Fibroblast of skin of back (primary cell): ENCODE data around the gene SPTLC1.

ENCODE experiments used
- DNase-seq: peaks from one replicate; pipeline ENCODE4 v3.0.0-alpha.2; 2013

The SPTLC1 gene

DNA sequence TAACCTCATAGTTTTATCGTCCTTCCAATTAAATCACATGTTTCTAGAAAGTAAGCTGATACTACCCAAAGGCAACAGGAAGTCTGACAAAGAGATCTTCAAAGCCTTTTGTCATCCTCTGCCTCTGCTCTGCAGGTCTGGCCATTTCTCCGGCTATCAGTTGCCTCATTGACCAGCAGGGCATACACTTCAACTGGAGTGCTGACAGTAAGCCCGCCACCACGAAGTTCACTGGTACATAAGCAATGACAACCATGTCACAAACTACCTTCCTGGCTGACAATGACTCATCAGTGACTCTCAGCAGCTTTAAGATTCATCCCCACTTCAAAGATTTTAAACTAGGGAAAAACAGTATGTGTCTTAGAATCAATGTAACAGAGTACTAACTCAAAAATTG lies 20.6 kb downstream of the SPTLC1 start:
- peak; percentile 45 for DNase-seq

DNA sequence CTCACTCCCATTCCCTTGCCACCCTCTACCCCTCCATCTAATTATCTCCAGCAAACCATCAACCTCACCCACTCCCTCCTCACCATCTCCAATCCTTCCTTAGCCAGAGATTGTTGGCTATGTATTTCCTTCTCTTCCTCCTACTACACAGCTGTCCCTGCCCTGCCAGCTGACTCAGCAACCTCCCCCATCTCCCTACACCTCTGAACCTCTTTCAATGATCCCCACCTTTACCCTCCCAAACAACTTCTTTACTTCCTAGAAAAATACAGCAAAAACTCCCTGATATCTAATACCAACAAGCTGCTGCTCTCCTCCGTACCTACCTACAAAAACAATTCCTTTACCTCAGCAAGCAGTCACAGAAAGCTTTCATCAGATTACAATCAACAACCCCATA lies 37.3 kb downstream of the SPTLC1 start:
- no peak for DNase-seq

DNA sequence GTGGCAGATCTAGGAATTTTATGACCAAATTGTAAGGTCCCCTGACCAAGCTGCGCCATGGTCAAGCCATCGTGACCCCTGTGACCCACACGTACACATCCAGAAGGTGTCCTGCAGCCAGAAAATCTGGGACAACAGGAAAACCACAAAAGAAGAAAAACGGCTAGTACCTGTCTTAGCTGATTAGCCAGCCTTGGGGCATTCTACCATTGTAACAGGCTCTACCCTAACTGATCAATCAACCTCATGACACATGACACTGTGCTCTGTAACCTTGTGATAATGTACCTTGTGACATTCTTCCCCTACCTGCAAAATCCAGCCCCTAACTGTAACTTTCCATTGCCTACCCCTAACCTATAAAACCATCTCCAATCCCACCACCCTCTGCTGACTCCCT lies 43.6 kb downstream of the SPTLC1 start:
- no peak for DNase-seq

DNA sequence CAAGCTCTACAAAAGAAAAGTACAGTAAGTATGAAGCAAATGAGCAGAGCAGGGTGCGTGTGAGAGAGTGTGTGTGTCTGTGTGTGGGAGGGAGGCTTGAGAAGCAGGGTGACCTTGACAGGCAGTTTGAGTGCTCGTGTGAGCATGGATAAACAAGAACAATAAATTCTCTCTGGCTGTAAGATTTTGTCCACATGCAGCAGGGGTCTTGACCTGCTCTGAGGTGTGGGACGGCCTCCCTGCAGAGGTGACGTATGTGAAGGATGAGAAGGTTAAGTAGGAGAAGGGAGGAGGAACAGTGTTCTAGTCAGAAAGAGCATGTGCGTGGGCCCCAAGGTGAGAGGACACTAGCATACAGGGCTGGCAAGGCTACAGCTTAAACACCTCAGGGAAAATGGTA lies 49.0 kb downstream of the SPTLC1 start:
- DNase-seq: no peak

DNA sequence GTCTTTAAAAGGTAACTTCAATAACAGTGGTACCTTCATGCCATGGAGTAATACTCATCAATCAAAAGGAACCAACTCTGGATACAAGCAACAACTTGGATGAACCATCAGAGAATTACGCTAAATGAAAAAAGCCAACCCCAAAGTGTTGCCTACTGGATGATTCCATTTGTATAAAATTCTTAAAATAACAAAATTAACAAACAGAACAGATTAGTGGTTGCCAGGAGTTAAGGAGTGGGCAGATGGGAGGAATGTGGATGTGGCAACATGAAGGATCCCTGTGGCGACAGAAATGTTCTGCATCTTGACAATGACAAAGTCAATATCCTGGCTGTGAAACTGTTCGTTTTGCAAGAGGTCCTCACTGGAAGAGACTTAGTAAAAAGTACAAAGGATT lies 50.5 kb downstream of the SPTLC1 start:
- peak; percentile 83 for DNase-seq

DNA sequence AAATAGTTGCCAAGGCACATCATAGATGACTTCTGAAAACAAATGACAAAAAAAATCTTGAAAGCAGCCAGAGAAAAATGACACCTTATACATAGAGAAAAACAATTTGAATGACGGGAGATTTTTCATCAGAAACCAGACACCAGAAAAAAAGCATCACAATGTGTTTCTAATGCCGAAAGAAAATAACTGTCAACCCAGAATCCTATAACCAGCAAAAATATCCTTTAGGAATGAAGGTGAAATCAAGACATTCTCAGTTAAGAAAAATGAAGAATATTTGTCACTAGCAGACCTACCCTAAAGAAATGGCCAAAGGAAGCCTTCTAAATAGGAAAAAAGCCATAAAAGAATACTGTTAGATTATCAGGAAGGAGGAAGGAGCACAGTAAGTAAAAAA lies 54.0 kb downstream of the SPTLC1 start:
- DNase-seq: no peak

DNA sequence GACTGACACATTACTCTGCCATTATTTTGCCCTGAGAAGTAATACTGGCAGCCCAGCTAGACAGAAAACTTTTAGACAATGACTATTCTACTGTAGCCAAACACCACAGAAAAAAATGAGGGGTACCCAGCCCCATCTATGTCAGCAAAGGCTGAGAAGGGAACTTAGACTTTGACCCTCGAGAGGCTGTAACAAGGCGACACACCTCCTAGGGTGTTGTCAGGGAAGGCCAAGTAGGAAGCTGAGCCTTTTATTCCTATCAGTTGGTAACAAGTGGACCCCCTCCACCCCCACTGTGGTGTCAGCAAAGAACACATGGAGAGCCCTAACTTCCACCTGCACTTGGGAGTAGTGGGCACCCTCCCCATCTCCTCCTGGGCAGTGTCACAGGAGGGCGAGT lies 55.6 kb downstream of the SPTLC1 start:
- no peak for DNase-seq

DNA sequence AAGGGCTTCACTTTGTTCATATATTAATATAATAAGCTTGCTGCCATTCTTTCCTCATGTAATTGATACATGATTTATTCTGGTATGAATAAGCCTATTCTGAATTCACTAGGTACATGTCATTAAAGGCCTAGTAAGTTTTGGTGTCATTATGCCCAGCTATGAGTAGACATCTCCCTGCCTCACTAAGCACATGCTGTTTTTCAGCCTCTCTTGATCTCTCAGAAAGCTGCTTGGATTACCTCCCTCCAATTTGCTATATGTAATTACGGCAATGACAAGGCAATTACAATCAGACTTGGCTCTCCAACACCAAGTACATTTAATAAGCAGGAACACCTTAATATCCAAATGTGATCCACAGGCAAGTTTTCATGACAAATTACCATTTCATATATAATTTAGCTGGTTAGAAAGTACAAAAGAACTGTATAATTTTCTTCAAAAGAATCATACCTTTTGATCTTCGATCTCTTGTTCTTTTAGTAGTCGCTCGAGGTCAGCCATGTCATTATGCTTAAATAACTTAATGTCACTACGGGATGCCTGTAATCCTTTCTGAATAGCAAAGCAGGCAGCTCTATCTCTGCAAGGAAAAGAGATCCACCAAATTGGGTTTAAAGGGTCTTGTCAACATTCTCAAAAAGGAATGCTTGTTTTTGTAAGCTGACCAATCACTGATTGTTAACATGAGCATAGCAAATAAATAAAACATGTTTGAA lies 56.3 kb downstream of the SPTLC1 start:
- DNase-seq: no peak

DNA sequence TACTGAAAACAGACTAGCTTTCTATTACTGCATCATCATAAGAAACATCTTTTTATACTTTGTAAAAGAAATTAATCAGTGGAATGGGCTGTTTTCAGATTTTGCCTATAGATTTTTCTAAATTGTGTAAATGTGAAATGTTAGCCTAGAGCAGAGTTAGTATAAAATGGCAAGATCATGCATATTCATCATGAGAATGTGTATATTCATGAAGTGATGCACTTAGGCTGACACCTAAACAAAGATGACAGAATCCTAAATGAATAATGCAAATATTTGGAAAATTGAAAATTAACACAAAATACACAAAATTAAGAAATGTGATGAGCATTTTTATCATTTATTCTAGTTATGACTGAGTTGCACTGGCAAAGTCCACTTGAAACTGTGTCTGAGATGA lies 57.2 kb downstream of the SPTLC1 start:
- no peak for DNase-seq

DNA sequence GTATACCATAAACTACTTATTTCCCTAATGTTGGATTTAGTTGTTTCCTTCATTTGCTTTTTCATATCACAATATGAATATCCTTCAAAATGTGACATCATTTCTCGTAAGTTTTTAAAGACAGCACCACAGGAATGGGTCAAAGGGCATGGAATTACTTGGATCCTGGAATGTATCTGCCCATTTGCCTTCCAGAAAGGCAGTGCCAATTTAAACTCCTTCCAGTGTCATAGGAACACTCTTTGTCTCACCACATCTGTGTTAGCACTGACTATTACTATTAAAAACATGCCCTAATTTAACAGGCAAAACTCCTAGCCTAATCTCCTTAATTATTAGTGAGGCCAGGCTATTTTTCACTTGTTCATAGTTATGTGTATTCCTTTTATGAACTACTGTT lies 58.0 kb downstream of the SPTLC1 start:
- DNase-seq: no peak

DNA sequence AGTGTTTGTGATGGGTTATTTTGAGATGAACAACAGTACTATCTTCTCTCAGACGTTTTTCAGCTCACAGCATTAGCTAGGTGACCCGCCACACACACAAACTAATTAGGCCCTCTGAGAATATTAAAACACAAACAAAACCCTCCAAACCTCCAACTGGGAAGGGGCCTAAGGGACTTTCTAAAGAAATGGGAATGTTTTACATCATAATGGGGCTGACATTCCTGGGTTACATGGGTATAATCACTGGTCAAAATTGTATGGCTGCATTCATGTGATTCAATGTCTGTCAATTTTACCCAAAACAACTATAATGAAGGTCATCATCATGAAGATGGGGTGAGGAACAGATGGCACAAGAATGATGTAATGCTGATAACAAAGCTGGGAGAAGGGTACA lies 59.6 kb downstream of the SPTLC1 start:
- no peak for DNase-seq

DNA sequence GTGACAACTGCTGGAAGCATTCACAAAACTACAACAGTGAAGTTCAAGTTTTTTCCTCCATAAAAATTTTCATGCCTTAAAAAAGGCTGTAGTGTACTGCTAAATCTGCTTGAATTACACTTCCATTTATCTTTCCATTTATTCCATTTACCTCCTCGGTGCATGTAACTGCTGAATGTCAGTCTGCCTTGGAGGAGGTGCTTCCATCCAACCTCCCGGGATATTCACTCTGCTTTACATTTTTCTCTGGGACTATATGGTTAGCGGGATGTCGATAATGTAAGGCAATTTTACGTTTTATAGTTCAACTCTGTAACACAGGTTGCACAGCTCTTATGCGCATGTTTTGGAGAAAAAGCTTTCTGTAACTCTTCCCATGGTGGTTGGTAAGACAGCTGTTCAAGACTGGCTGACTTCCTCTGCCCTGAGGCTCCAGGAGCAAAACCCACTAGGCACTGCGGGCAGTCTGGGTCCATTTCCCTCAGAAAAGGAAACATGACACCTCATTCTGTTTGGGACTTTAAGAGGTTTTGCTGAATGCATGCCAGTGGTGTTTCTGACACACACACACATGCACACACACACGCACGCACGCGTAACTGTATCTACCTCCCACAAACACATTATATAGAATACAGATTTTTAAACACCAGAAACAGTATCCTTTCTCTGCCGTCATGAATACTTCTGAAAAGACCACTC lies 66.1 kb downstream of the SPTLC1 start:
- peak; percentile 3 for DNase-seq

DNA sequence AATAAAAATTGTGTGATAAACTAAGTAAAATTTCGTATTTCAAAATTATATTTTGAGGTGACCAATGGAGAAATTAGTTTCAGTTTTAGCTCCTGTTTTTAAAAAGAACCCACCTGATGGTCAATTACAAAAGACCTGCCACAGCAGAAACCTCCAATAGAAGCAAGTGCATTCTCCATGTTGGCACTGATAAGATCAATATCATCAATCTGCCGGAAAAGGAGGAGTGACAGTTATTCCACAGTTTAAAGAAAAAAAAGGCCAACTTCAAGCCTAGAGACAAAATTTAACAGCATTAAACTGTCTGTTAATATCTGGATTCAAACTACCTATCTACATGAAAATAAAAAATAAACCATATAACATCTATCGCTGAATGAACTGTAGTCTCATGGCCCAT lies 67.7 kb downstream of the SPTLC1 start:
- no peak for DNase-seq

DNA sequence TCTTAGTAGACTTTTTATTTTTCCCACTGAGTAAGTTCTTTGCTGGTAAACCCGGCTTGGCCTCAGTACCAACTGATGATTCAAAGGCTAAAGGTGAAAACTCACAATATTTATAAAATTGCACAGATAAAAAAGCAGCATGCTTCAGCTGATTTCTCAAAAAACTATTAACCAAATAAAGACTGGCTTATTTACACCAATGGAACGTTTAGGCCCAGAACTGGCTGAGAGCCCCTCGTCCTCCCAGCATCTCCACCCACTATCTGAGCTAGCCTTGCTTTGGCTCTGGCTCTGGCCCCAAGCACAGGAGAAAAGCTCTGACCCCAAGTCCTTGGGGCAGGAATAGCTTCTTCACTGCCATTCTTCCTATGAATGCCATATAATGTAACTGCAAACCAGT lies 68.5 kb downstream of the SPTLC1 start:
- no peak for DNase-seq

DNA sequence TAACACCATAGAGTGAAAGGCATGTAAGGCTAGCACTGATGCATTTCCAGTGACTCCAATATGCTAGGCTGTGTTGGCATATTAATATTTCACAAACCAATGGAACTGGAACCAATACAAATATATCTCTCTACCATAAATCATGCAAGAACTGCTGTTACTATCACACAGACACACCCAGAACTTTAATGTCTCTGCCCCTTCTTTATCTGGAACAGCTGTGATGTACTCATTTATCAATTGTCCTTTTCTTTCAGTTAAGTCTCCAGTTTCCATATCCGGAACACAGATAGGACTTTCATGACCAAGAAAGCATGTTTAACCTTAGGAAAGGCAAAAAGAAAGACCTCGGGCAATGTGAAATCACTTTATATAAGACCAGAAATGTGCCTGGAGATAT lies 70.3 kb downstream of the SPTLC1 start:
- no peak for DNase-seq

DNA sequence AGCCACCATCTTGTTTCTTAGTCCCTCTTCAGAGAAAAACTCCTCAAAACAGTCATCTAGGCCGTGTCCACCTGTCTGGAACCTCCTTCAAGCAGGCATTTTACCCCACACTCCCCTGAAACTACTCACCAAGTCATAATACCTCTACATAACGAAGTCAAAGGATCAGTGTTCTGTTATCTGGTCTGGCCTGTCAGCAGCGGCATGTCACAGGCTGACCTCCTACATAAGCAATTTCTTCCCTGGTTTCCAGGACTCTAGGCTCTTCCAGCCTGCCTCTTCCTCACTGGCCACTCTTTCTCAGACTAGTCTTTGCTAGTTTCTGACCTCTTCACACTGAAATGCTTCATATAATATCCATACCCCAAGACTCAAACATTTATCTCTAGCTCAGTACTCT lies 72.2 kb downstream of the SPTLC1 start:
- DNase-seq: no peak

DNA sequence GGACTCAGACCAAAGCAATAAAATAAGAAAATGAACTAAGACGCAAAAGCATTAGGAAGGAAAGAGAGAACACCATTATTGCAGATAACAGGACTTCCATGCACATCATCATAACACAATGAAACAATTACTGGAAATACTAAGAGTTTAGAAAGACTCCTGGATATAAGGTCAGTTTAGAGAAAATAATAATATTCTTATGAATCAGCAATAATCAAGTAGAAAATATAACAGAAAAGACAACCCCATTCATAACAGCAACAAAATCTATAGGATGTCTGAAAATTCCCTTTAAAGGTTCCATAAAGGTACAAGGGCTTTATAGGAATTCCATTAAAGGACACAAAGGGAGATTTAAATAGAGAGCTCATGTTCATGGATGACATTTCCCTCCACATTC lies 73.0 kb downstream of the SPTLC1 start:
- DNase-seq: no peak

DNA sequence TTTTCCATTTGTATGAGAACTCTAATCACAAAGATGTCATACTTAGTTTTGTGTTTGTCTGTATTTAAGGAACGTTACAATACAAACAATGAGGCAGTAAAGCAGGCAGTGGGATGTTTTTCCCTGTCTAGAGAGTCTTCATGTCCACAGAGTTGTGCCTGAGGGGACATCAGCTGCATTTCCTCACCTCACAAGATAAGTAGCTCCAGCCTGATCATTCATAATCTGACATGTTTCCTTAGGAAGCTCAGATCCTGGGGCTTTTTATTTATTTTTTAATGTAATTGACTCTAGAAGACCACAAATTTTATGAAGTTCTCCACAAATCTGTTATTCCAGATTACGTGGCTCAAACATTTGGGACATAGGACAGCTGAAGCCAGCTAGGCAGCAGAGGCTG lies 78.5 kb downstream of the SPTLC1 start:
- no peak for DNase-seq

DNA sequence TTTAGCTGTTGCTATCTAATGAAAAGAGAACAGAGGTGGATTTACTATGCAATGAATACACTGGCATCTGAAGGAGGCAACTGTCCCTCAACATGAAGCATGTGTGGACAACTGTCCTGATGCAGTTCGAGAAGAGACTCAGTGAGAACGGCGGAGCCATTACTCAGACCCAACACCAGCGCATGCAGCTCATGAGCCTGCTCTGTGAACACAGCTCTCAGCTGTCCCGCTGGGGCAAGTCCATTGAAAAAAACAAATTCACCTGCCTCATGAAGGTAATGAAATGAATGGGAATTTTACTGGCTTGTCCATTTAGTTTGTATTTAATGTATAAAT lies 78.8 kb downstream of the SPTLC1 start:
- no peak for DNase-seq

DNA sequence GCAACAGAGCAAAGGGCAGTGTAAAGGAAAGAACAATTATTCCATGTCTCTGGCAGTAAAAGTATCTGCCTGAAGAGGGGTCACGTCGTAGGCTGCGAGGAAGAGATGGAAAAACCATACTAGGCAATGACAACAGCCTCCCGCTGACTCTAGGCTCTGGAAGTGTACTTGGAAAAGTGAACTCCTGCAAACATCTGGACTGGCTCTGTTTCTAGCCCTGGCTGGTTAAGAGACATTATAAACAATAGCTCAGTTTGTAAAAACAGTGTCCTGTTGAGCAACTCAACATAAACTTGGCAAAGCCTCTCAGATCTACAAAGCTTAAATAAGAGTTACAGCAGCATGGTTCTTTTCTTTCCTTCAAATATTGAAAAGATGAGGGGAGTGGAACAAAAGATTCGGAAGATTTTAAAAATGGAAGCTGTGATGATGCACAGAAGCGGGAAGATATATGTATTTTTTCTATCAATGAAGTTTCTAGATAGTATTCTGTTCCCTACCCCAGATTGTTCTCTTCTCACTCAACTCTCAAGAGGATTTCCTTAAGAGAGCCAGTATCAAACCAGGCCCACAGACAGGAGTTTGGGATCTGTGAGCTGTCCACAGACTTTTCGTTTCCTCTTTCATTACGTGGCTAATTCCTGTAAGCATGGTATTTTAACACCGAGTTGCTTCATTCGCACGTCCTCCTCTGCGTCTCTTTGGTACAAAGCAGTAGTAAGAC lies 79.4 kb downstream of the SPTLC1 start:
- DNase-seq: peak; percentile 5

DNA sequence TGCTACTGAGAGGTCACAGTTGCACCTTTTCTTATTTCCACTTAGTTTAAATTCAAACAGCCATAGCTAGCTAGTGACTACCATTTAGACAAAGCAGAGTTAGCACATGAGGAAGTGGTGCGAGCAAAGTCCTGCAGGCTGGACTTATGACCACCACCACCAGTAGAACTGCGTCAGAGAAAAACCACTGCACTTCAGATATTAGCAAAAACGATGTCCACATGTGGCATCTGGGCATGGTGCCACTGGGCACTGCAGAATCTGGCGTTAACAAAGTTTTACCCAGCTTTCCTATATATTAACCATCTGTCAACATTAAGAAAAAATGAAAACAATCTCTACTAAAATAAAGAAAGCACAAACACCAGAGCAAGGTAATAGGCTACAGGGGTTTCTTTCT lies 80.1 kb downstream of the SPTLC1 start:
- no peak for DNase-seq

DNA sequence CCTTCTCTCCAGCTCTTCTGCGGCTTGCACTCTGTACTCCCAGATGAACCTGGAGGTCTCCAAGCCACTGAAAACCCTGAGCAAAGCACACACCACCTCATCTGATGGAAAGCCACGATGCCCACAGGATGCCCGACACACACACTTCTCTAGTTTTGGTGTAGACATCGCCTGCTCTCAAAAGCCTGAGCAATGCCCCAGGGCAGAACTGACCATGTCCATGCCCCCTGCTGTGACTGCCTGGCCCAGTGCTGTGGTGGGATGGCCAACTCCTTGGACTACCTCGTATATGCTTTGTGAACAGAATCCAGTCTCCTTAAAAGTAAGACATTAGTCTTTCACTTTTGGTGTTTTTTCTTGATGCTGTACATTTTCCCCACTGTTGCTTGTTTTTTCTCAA lies 81.2 kb downstream of the SPTLC1 start:
- no peak for DNase-seq

DNA sequence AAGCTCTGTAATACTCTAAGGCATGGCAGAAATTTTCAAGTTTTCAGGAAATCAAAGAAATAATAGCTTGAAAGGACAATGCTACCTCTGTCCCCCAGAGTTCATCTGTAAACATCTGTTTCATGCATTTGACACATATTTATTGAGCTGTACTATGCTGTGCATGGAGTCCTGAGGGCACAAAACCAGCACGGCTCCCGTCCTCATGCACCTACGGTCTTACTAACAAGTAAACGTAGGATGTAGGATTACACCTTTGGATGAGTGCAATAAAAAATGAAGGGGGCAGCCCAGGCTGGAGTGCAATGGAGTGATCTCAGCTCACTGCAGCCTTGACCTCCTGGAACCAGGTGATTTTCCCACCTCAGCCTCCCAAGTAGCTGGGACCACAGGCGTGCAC lies 81.9 kb downstream of the SPTLC1 start:
- no peak for DNase-seq

DNA sequence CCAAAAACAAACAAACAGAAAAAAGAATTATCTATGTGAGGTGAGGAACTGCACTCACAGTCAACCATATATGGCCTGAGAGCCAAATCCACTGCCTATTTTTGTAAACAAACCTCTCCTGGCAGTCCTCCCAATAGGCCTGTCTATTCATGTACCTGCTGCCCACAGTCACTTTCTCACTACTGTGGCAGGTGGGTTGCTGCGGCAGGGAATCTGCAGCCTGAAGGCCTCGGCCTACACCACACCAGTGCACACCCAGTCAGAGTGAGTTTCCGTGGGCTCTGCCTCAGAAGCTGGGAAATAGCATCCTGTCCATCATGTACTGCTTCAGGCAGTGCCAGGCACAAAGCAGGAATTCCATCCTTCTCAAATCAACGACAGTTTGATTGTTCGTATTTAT lies 82.3 kb downstream of the SPTLC1 start:
- no peak for DNase-seq
